Thoracic aorta (tissue), 2 donors: ENCODE measurements around the gene PTGES2. TPM values are rescaled to one million over a fixed set of nuclear protein-coding genes. Genes with fewer than 3 reads are reported as not detected.
"Not testable (repeated sequence)": the region's sequence is repeated elsewhere in the genome, so short reads cannot be mapped to it uniquely, and the experiment has no call there.

Experiments
- ATAC-seq: fragments of 150-250 bp; one replicate; pipeline ENCODE4 v1.8.0; 2017; ENCODE audit warnings: low read depth; ENCODE audit not compliant: insufficient number of reproducible peaks, low FRiP score
- DNase-seq: peaks from one replicate; pipeline ENCODE4 v3.0.0-alpha.2; 2020; ENCODE audit warnings: low spot score
- H3K27ac ChIP-seq, 2 donors: fragments of 200-600 bp; sonication (generic); 1 replicate in 1 of 2; 2 replicates in 1 of 2; pipeline ENCODE4 v1.5.1; 2016; ENCODE audit warnings: mild to moderate bottlenecking in 2 of 2, moderate library complexity in 2 of 2
- H3K27me3 ChIP-seq: fragments of 200-600 bp; sonication (generic); replicated peaks from 2 replicates; pipeline ENCODE4 v1.6.0; 2016; ENCODE audit warnings: mild to moderate bottlenecking; ENCODE audit not compliant: insufficient read depth
- H3K36me3 ChIP-seq: fragments of 200-600 bp; sonication (generic); one replicate; pipeline ENCODE4 v1.5.1; 2016
- H3K4me1 ChIP-seq, 2 donors: fragments of 200-600 bp; sonication (generic); 1 replicate in 1 of 2; 2 replicates in 1 of 2; pipeline versions ENCODE4 v1.5.1 to v1.6.0; 2016; ENCODE audit warnings: low read depth in 2 of 2, mild to moderate bottlenecking in 1 of 2; ENCODE audit not compliant: control insufficient read depth in 1 of 2
- H3K4me3 ChIP-seq: fragments of 200-600 bp; sonication (generic); 2 replicates; pipeline ENCODE4 v1.5.1; 2016; ENCODE audit warnings: mild to moderate bottlenecking
- H3K9me3 ChIP-seq: fragments of 200-600 bp; sonication (generic); 2 replicates; pipeline ENCODE4 v1.5.1; 2016
- total RNA-seq, 2 donors: library from RNA; depleted of rRNA; stranded (reverse); fragments of >200 nt; gene quantifications; one replicate each; pipeline versions ENCODE4 v1.1.0 to v1.2.3, GENCODE V29; 2016
- TF ChIP-seq, protein P1 (sequence below): fragments of 200-600 bp; sonication (generic); IDR thresholded peaks from one replicate; pipeline ENCODE4 v1.5.1; 2019; ENCODE audit warnings: antibody characterized with exemption

PTGES2 gene
- total RNA-seq, 2 donors from 2014 or later: 57.9 to 66.0 TPM

DNA sequence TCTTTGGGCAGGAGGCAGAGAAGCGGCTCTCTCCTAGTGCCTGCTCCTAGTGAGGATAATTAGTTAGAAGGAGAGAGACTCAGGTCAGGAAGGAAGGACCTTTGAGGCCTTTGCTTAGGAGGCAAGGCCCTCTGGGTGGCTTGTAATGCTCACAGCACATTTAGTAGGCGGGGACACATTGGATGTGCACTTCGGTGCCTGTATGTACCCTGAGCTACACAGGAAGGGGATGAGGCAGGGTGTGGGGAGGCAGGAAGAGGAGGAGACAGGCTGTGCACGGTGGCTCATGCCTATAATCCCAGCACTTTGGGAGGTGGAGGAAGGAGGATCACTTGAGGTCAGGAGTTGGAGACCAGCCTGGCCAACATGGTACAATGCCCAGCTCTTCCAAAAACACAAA, 14.5 kb upstream of the PTGES2 start:
- no peaks in the 10 kb centered on the region for H3K36me3 ChIP-seq
- TF ChIP-seq, protein P1, sequence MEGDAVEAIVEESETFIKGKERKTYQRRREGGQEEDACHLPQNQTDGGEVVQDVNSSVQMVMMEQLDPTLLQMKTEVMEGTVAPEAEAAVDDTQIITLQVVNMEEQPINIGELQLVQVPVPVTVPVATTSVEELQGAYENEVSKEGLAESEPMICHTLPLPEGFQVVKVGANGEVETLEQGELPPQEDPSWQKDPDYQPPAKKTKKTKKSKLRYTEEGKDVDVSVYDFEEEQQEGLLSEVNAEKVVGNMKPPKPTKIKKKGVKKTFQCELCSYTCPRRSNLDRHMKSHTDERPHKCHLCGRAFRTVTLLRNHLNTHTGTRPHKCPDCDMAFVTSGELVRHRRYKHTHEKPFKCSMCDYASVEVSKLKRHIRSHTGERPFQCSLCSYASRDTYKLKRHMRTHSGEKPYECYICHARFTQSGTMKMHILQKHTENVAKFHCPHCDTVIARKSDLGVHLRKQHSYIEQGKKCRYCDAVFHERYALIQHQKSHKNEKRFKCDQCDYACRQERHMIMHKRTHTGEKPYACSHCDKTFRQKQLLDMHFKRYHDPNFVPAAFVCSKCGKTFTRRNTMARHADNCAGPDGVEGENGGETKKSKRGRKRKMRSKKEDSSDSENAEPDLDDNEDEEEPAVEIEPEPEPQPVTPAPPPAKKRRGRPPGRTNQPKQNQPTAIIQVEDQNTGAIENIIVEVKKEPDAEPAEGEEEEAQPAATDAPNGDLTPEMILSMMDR: no peak
- no peaks in the 10 kb centered on the region for H3K27me3 ChIP-seq
- H3K27ac ChIP-seq: no peak overlapping the region
- DNase-seq: no peak
- no peak for ATAC-seq
- H3K4me1 ChIP-seq: no peaks in the 10 kb centered on the region
- H3K4me3 ChIP-seq: no peak overlapping the region
- no peaks in the 10 kb centered on the region for H3K9me3 ChIP-seq

DNA sequence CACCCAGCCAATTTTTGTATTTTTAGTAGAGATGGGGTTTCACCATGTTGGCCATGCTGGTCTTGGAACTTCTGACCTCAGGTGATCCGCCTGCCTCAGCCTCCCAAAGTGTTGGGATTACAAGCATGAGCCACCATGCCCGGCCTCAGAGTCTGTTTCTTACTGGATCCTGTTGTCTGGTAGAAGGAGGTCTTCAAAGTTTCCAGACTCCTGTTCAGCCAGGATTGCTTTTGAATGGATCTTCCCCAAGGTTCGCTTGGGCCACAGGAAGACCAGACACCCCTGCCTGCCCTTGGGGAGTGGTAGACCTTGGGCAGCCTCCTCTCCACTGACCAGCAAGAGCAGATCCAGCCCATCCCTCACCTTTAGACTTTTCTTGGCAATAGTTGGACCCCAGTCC, 14.1 kb upstream of the PTGES2 start:
- TF ChIP-seq, protein P1: no peak
- Histone ChIP-seq H3K9me3 (no peaks in the 10 kb centered on the region), H3K4me1 (no peaks in the 10 kb centered on the region), H3K36me3 (no peaks in the 10 kb centered on the region), H3K4me3 (no peak overlapping the region), H3K27me3 (no peaks in the 10 kb centered on the region), H3K27ac (no peak overlapping the region)
- ATAC-seq (no peak), DNase-seq (no peak)

DNA sequence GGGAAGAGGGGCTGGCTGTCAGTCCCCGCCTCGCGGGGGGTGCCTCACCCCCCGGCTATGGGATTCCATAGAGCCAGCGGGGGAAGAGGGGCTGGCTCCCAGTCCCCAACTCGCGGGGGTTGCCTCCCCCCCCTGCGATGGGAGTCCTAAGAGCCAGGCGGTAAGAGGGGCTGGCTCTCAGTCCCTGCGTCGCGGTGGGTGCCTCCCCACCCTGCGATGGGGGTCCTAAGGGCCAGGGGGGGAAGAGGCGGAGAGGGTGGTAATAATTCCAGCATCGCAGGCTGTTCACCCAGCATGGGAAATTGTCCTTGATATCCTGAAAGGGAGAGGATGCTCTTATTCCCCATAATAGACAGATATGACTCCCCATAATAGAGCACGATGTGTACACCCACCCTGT, 12.1 kb upstream of the PTGES2 start:
- no peak overlapping the region for H3K27ac ChIP-seq
- H3K36me3 ChIP-seq: no peaks in the 10 kb centered on the region
- no peaks in the 10 kb centered on the region for H3K9me3 ChIP-seq
- no peaks in the 10 kb centered on the region for H3K27me3 ChIP-seq
- TF ChIP-seq, protein P1: no peak
- no peak for DNase-seq
- no peaks in the 10 kb centered on the region for H3K4me1 ChIP-seq
- ATAC-seq: no peak
- H3K4me3 ChIP-seq: no peak overlapping the region

GRCh38 chr9:128138001-128138400, 10.5 kb upstream of the PTGES2 start:
- no peak for ATAC-seq
- TF ChIP-seq, protein P1: no peak
- Histone ChIP-seq H3K4me3 (no peak overlapping the region), H3K27me3 (no peaks in the 10 kb centered on the region), H3K27ac (no peak overlapping the region), H3K4me1 (no peaks in the 10 kb centered on the region), H3K36me3 (no peaks in the 10 kb centered on the region), H3K9me3 (no peaks in the 10 kb centered on the region)
- no peak for DNase-seq

- DNase-seq: no peak
Measured at GRCh38 chr9:128136816-128137793, 9.6 kb upstream of the PTGES2 start.

DNA sequence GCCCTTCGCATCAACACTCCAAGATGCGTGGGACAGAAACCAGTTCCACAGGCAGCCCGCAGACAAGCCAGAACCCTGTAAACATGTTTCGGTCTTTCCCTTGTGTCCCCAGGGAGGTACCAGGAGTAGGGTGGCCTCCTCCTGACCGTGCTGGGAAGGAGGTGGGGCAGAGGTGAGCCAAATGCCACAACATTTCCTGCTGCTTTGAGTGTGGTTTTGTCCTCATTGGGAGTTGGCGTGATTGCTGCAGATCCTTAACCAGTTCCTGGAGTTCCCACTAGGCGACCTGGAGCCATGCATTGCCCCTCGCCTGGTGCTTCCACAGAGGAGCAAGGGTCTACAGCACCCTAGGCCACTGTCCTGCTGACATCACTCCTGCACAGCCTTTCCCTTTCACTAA, 8.0 kb upstream of the PTGES2 start:
- not testable (repeated sequence) for H3K9me3 ChIP-seq, H3K36me3 ChIP-seq, H3K27ac ChIP-seq, H3K4me3 ChIP-seq, ATAC-seq, H3K27me3 ChIP-seq, DNase-seq, H3K4me1 ChIP-seq

More at GRCh38 chr9:128136816-128137793, 9.6 kb upstream of the PTGES2 start:
- H3K4me3 ChIP-seq: no peak overlapping the region
- no peaks in the 10 kb centered on the region for H3K27me3 ChIP-seq
- ATAC-seq: no peak
- H3K9me3 ChIP-seq: no peaks in the 10 kb centered on the region
- H3K27ac ChIP-seq: no peak overlapping the region
- H3K36me3 ChIP-seq: no peaks in the 10 kb centered on the region
- TF ChIP-seq, protein P1: no peak
- no peaks in the 10 kb centered on the region for H3K4me1 ChIP-seq

DNA sequence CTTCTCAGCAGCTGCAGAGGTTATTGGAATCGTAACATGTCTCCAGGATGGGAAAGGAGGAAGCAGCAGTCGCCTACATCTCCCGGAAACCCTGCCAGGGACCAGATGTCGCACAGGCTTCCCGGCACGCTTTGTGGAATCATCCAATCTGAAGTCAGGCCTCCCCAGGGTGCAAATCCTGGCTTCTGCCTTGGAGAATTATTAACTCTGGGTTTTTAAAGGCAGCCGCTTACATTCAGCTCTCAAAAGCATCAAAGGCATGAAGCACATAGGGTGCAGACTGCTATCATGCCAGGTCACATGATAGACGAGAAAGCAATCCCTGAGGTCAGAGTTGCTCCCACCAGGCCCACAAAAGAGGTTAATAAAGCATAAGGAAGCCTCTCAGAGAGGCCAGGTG, 4.6 kb upstream of the PTGES2 start:
- H3K9me3 ChIP-seq, ATAC-seq, H3K27ac ChIP-seq, H3K4me3 ChIP-seq, H3K36me3 ChIP-seq, DNase-seq, H3K27me3 ChIP-seq: not testable (repeated sequence)
- H3K4me1 ChIP-seq: peaks cover 6 to 11% of the 10 kb centered on the region in 2 donors

- ATAC-seq, H3K4me3 ChIP-seq, DNase-seq, H3K27ac ChIP-seq, H3K36me3 ChIP-seq, H3K9me3 ChIP-seq, H3K27me3 ChIP-seq: not testable (repeated sequence)
- H3K4me1 ChIP-seq: peaks cover 10 to 18% of the 10 kb centered on the region in 2 donors
Measured at GRCh38 chr9:128131346-128131745, 3.8 kb upstream of the PTGES2 start.
